SK-N-MC (cell line): ENCODE results near the gene TCTN1.
"Not testable (repeated sequence)": the region's sequence is repeated elsewhere in the genome, so short reads cannot be mapped to it uniquely, and the experiment has no call there.

ENCODE experiments used
- EZH2 ChIP-seq: fragments of 200-600 bp; sonication (generic); IDR thresholded peaks from one replicate; pipeline ENCODE4 v1.6.1; 2017; ENCODE audit warnings: antibody characterized with exemption
- FOXP2 ChIP-seq: optimal IDR thresholded peaks from 2 replicates; pipeline ENCODE3; 2011; ENCODE audit warnings: mild to moderate bottlenecking, moderate library complexity; ENCODE audit not compliant: insufficient read depth; ENCODE audit errors: extremely low read length, control extremely low read depth
- POLR2AphosphoS5 ChIP-seq: IDR thresholded peaks from 2 replicates; pipeline ENCODE4 v1.6.1; 2012; ENCODE audit warnings: mild to moderate bottlenecking, low read depth, low read length, borderline replicate concordance

DNA sequence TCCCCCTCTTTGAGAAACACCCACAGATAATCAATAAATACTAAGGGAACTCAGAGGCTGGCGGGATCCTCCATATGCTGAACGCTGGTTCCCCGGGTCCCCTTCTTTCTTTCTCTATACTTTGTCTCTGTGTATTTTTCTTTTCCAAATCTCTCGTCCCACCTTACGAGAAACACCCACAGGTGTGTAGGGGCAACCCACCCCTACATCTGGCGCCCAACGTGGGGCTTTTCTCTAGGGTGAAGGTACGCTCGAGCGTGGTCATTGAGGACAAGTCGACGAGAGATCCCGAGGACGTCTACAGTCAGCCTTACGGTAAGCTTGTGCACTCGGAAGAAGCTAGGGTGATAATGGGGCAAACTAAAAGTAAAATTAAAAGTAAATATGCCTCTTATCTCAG lies 43.1 kb upstream of the TCTN1 start:
- not testable (repeated sequence) for TF ChIP-seq FOXP2, EZH2, POLR2AphosphoS5
